ENCODE measurements around the gene LAMA4. TPM values are rescaled to one million over a fixed set of nuclear protein-coding genes. Genes with fewer than 3 reads are reported as not detected.

Gene LAMA4
- total RNA-seq, 4 donors from 2014 or later = 212 to 265 (median 238) TPM

DNA sequence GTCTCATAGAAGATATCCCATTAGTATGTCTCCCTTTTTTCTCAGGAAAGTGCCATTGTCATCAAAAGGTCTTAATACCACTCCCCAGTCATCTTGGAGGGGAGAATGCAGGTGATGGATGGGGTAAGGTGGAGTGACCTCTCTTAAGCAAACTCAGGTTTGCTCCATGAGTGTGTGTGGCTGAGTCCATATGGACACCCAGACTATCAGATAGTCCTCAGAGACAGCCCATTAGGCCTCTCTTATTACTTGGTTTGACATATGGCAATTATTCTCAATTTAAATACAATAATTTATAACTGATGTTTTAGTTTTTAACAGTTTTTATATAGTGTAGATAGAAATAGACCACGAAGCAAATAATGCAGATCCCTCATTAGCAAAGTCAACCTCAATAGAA lies 23.2 kb downstream of the LAMA4 start:
- TF ChIP-seq, protein P1, sequence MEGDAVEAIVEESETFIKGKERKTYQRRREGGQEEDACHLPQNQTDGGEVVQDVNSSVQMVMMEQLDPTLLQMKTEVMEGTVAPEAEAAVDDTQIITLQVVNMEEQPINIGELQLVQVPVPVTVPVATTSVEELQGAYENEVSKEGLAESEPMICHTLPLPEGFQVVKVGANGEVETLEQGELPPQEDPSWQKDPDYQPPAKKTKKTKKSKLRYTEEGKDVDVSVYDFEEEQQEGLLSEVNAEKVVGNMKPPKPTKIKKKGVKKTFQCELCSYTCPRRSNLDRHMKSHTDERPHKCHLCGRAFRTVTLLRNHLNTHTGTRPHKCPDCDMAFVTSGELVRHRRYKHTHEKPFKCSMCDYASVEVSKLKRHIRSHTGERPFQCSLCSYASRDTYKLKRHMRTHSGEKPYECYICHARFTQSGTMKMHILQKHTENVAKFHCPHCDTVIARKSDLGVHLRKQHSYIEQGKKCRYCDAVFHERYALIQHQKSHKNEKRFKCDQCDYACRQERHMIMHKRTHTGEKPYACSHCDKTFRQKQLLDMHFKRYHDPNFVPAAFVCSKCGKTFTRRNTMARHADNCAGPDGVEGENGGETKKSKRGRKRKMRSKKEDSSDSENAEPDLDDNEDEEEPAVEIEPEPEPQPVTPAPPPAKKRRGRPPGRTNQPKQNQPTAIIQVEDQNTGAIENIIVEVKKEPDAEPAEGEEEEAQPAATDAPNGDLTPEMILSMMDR (IDR thresholded peaks at IDR 0.05; ENCODE audit: low read depth) = no peak

GRCh38 chr6:112228480-112229332 lies 25.7 kb downstream of the LAMA4 start:
- TF ChIP-seq, protein P1 (IDR thresholded peaks at IDR 0.05; ENCODE audit: low read depth) = no peak

GRCh38 chr6:112227992-112228391 lies 26.4 kb downstream of the LAMA4 start:
- TF ChIP-seq, protein P1 (IDR thresholded peaks at IDR 0.05; ENCODE audit: low read depth) = no peak

DNA sequence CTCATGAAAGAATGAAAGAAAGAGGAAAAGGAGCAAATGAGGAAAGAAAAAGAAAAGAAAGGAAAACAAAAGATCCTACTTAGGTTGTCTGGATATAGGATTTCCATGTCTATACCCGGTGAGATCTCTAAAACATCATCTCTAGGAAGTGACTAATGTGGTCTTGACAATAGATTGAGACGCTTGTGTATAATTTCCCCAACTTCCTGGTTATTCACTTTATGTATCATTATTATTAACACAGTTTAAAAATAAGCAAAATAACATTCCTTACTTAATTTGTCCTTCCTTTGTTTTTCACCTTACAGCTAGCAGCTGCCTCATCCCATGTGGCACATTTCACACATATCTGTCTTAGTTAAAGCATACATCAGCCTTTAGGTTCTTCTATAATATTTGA lies 27.0 kb downstream of the LAMA4 start:
- TF ChIP-seq, protein P1 (IDR thresholded peaks at IDR 0.05; ENCODE audit: low read depth) = no peak

- TF ChIP-seq, protein P1 (IDR thresholded peaks at IDR 0.05; ENCODE audit: low read depth) = no peak
These were observed 28.7 kb downstream of the LAMA4 start for GRCh38 chr6:112225691-112226090.

DNA sequence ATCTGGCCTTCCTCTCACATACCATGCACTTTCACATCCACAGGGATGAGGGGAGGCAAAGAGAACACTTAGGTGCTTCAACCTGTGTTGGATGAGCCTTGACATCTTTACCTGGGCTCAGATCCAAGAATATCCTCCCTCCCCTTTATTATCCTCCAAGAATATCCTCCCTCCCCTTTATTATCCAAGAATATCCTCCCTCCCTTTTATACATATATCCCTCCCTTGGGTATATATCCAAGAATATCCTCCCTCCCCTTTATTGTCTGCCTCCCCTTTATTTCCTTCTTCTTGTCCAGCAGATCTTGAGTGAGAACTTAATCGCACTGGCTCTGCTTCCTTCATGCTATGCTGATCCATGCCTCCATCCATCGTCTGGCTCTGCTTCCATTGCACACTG lies 30.3 kb downstream of the LAMA4 start:
- TF ChIP-seq, protein P1 (IDR thresholded peaks at IDR 0.05; ENCODE audit: low read depth) = no peak

GRCh38 chr6:112223070-112223861 lies 31.1 kb downstream of the LAMA4 start:
- TF ChIP-seq, protein P1 (IDR thresholded peaks at IDR 0.05; ENCODE audit: low read depth) = no peak
